Neural cell (in vitro differentiated cells): ENCODE data around the gene CREBBP. TPM values are rescaled to one million over a fixed set of nuclear protein-coding genes. Genes with fewer than 3 reads are reported as not detected.

ENCODE experiments used
- H2AFZ ChIP-seq: fragments of 200-600, 300-800 bp; sonication (generic), shearing (Covaris generic); 2 replicates; pipeline ENCODE4 v1.6.0; 2014; ENCODE audit warnings: low read depth, mild to moderate bottlenecking, antibody characterized with exemption, low read length, moderate library complexity
- H3F3A ChIP-seq: fragments of 200-600 bp; shearing (Covaris generic); 2 replicates; pipeline ENCODE4 v1.6.1; 2016; ENCODE audit warnings: mild to moderate bottlenecking, moderate library complexity, mixed read lengths, antibody characterized with exemption, low read length; ENCODE audit not compliant: insufficient read depth, poor library complexity, severe bottlenecking
- H3K27ac ChIP-seq: fragments of 200-600, 300-800 bp; sonication (generic), shearing (Covaris generic); 2 replicates; pipeline ENCODE4 v1.5.1; 2014; ENCODE audit warnings: mild to moderate bottlenecking, low read length, moderate library complexity
- H3K27me3 ChIP-seq: fragments of 300-800, 200-600 bp; sonication (generic), shearing (Covaris generic); 2 replicates; pipeline ENCODE4 v1.6.0; 2014; ENCODE audit warnings: mild to moderate bottlenecking, low read depth, low read length, moderate library complexity; ENCODE audit not compliant: insufficient read depth
- H3K36me3 ChIP-seq: fragments of 300-800, 200-600 bp; sonication (generic), shearing (Covaris generic); 2 replicates; pipeline ENCODE4 v1.5.1; 2014; ENCODE audit warnings: mild to moderate bottlenecking, antibody characterized with exemption, low read length, moderate library complexity; ENCODE audit not compliant: insufficient read depth
- H3K4me2 ChIP-seq: fragments of 300-800, 200-600 bp; sonication (generic), shearing (Covaris generic); 2 replicates; pipeline ENCODE4 v1.6.0; 2014; ENCODE audit warnings: mild to moderate bottlenecking, low read length
- H3K4me3 ChIP-seq: fragments of 300-800, 200-600 bp; sonication (generic), shearing (Covaris generic); 2 replicates; pipeline ENCODE4 v1.5.1; 2014; ENCODE audit warnings: mild to moderate bottlenecking, low read length, moderate library complexity
- H3K79me2 ChIP-seq: fragments of 200-600 bp; shearing (Covaris generic); replicated peaks from 2 replicates; pipeline ENCODE4 v1.6.0; 2014; ENCODE audit warnings: mild to moderate bottlenecking, low read length, moderate library complexity; ENCODE audit not compliant: insufficient read depth
- H3K9ac ChIP-seq: fragments of 300-800, 200-600 bp; sonication (generic), shearing (Covaris generic); 2 replicates; pipeline ENCODE4 v1.6.1; 2016; ENCODE audit warnings: mild to moderate bottlenecking, low read length, mixed read lengths
- H3K9me2 ChIP-seq: fragments of 200-600 bp; shearing (Covaris generic); 2 replicates; pipeline ENCODE4 v1.6.1; 2016; ENCODE audit warnings: mild to moderate bottlenecking, low read length, mixed read lengths; ENCODE audit not compliant: insufficient read depth
- H3K9me3 ChIP-seq: fragments of 200-600, 300-800 bp; sonication (generic), shearing (Covaris generic); 2 replicates; pipeline ENCODE4 v1.6.1; 2016; ENCODE audit warnings: mild to moderate bottlenecking, mixed run types, low read length, moderate library complexity, mixed read lengths
- H4K20me1 ChIP-seq: fragments of 200-600 bp; shearing (Covaris generic); 2 replicates; pipeline ENCODE4 v1.6.1; 2016; ENCODE audit warnings: mild to moderate bottlenecking, mixed run types; ENCODE audit not compliant: insufficient read depth
- EP300 ChIP-seq: fragments of 450-650 bp; conservative IDR thresholded peaks from 2 replicates; pipeline ENCODE4 v1.6.1; 2014; ENCODE audit warnings: antibody characterized with exemption, mild to moderate bottlenecking, moderate library complexity; ENCODE audit not compliant: poor library complexity, severe bottlenecking
- EZH2 ChIP-seq: fragments of 200-600, 300-800 bp; shearing (Covaris generic), sonication (generic); IDR thresholded peaks from 2 replicates; pipeline ENCODE4 v1.6.1; 2014; ENCODE audit warnings: antibody characterized with exemption, low read length, borderline replicate concordance, mild to moderate bottlenecking; ENCODE audit not compliant: insufficient read depth, poor library complexity, severe bottlenecking
- MXI1 ChIP-seq: fragments of 450-650 bp; conservative IDR thresholded peaks from 2 replicates; pipeline ENCODE4 v1.6.1; 2014; ENCODE audit warnings: antibody characterized with exemption, mild to moderate bottlenecking; ENCODE audit not compliant: poor library complexity, severe bottlenecking
- POLR2AphosphoS5 ChIP-seq: IDR thresholded peaks from 2 replicates; pipeline ENCODE4 v1.6.1; 2012
- RAD21 ChIP-seq: fragments of 450-650 bp; conservative IDR thresholded peaks from 2 replicates; pipeline ENCODE4 v1.6.1; 2014; ENCODE audit warnings: antibody characterized with exemption, mild to moderate bottlenecking, moderate library complexity
- SMC3 ChIP-seq: fragments of 450-650 bp; conservative IDR thresholded peaks from 2 replicates; pipeline ENCODE4 v1.6.1; 2014; ENCODE audit warnings: antibody characterized with exemption, mild to moderate bottlenecking, moderate library complexity; ENCODE audit not compliant: poor library complexity
- TAF1 ChIP-seq: IDR thresholded peaks from 2 replicates; pipeline ENCODE4 v1.6.1; 2012; ENCODE audit warnings: low read depth
- polyA plus RNA-seq: library from polyadenylated mRNA; depleted of rRNA; stranded (reverse); fragments of >200 nt; gene quantifications from 2 replicates; pipeline ENCODE4 v1.2.3, GENCODE V29; 2014
- TF ChIP-seq, protein P1 (sequence below): IDR thresholded peaks from 2 replicates; pipeline ENCODE4 v1.6.1; 2012; ENCODE audit warnings: borderline replicate concordance
- TF ChIP-seq, protein P2 (sequence below): fragments of 450-650 bp; IDR thresholded peaks from 2 replicates; pipeline ENCODE4 v1.5.1; 2014; ENCODE audit warnings: antibody characterized with exemption, mild to moderate bottlenecking, moderate library complexity; ENCODE audit not compliant: poor library complexity, severe bottlenecking

The CREBBP gene
- polyA plus RNA-seq, 1 donor from 2014 or later: 3.3 TPM

DNA sequence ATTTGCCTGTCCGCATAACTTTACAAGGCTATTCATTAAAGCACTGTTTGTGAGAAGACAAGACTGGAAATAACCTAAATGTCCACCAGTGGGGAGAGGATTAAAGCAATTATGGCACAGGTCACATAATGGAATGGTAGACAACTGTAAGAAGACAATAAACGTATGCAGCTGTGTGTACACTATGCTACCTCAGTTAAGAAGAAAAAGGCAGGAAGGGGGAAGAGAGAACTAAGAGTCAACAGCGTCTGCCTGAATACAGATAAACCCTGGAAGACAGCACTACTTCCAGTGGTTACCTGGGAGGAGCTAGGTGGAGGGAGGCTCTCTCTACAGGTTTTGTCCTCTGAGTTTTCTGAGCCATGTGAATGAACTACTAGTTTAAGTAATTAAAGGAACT is 15.3 kb downstream of the CREBBP start:
- Histone ChIP-seq H2AFZ (no peak overlapping the region), H3K9me2 (no peaks in the 10 kb centered on the region), H4K20me1 (peaks cover 44% of the 10 kb centered on the region), H3F3A (no peaks in the 10 kb centered on the region), H3K27me3 (no peaks in the 10 kb centered on the region), H3K4me3 (no peak overlapping the region), H3K36me3 (no peaks in the 10 kb centered on the region), H3K4me2 (no peak overlapping the region), H3K9ac (no peak overlapping the region), H3K27ac (no peak overlapping the region), H3K9me3 (no peaks in the 10 kb centered on the region), H3K79me2 (peaks cover 98% of the 10 kb centered on the region)
- TF ChIP-seq MXI1 (no peak), RAD21 (no peak), EZH2 (no peak), SMC3 (no peak), EP300 (no peak), TAF1 (no peak), POLR2AphosphoS5 (no peak)
- TF ChIP-seq, protein P1, sequence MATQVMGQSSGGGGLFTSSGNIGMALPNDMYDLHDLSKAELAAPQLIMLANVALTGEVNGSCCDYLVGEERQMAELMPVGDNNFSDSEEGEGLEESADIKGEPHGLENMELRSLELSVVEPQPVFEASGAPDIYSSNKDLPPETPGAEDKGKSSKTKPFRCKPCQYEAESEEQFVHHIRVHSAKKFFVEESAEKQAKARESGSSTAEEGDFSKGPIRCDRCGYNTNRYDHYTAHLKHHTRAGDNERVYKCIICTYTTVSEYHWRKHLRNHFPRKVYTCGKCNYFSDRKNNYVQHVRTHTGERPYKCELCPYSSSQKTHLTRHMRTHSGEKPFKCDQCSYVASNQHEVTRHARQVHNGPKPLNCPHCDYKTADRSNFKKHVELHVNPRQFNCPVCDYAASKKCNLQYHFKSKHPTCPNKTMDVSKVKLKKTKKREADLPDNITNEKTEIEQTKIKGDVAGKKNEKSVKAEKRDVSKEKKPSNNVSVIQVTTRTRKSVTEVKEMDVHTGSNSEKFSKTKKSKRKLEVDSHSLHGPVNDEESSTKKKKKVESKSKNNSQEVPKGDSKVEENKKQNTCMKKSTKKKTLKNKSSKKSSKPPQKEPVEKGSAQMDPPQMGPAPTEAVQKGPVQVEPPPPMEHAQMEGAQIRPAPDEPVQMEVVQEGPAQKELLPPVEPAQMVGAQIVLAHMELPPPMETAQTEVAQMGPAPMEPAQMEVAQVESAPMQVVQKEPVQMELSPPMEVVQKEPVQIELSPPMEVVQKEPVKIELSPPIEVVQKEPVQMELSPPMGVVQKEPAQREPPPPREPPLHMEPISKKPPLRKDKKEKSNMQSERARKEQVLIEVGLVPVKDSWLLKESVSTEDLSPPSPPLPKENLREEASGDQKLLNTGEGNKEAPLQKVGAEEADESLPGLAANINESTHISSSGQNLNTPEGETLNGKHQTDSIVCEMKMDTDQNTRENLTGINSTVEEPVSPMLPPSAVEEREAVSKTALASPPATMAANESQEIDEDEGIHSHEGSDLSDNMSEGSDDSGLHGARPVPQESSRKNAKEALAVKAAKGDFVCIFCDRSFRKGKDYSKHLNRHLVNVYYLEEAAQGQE: no peak
- TF ChIP-seq, protein P2, sequence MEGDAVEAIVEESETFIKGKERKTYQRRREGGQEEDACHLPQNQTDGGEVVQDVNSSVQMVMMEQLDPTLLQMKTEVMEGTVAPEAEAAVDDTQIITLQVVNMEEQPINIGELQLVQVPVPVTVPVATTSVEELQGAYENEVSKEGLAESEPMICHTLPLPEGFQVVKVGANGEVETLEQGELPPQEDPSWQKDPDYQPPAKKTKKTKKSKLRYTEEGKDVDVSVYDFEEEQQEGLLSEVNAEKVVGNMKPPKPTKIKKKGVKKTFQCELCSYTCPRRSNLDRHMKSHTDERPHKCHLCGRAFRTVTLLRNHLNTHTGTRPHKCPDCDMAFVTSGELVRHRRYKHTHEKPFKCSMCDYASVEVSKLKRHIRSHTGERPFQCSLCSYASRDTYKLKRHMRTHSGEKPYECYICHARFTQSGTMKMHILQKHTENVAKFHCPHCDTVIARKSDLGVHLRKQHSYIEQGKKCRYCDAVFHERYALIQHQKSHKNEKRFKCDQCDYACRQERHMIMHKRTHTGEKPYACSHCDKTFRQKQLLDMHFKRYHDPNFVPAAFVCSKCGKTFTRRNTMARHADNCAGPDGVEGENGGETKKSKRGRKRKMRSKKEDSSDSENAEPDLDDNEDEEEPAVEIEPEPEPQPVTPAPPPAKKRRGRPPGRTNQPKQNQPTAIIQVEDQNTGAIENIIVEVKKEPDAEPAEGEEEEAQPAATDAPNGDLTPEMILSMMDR: no peak

DNA sequence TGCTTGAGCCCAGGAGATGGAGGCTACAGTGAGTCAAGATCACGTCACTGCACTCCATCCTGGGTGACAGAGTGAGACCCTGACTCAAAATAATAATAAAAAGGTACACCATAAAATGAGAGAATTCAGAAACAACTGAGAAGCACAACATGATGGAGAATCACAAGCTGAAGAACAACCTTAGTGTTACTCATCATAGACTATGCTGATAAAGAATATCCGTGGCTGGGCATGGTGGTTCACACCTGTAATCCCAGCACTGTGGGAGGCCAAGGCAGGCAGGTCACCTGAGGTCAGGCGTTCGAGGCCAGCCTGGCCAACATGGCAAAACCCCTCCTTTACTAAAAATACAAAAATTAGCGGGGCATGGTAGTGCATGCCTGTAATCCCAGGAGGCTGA is 16.0 kb downstream of the CREBBP start:
- no peaks in the 10 kb centered on the region for H3K36me3 ChIP-seq
- no peaks in the 10 kb centered on the region for H3K9me3 ChIP-seq
- H3K27ac ChIP-seq: no peak overlapping the region
- no peak overlapping the region for H3K4me2 ChIP-seq
- TF ChIP-seq, protein P1: no peak
- TF ChIP-seq EZH2 (no peak), MXI1 (no peak), SMC3 (no peak), POLR2AphosphoS5 (no peak), TAF1 (no peak), RAD21 (no peak), EP300 (no peak)
- TF ChIP-seq, protein P2: no peak
- H3K4me3 ChIP-seq: no peak overlapping the region
- H3K27me3 ChIP-seq: no peaks in the 10 kb centered on the region
- H2AFZ ChIP-seq: no peak overlapping the region
- H4K20me1 ChIP-seq: peaks cover 39% of the 10 kb centered on the region
- H3K9me2 ChIP-seq: no peaks in the 10 kb centered on the region
- H3F3A ChIP-seq: no peaks in the 10 kb centered on the region
- peaks cover 98% of the 10 kb centered on the region for H3K79me2 ChIP-seq
- H3K9ac ChIP-seq: no peak overlapping the region
